Stimulated activated CD4-positive, alpha-beta T cell treated with anti-CD3 and anti-CD28 coated beads, Interleukin-15, amount 100 ng/mL, for 24 hours (primary cell): ENCODE measurements around the gene DENND6A.
"Not testable (repeated sequence)": the region's sequence is repeated elsewhere in the genome, so short reads cannot be mapped to it uniquely, and the experiment has no call there.

ENCODE experiments used
- DNase-seq: peaks from one replicate; pipeline ENCODE4 v3.0.0-alpha.2; 2020

Gene DENND6A

GRCh38 chr3:57624801-57625200 lies 68.1 kb downstream of the DENND6A start:
- DNase-seq: no peak

DNA sequence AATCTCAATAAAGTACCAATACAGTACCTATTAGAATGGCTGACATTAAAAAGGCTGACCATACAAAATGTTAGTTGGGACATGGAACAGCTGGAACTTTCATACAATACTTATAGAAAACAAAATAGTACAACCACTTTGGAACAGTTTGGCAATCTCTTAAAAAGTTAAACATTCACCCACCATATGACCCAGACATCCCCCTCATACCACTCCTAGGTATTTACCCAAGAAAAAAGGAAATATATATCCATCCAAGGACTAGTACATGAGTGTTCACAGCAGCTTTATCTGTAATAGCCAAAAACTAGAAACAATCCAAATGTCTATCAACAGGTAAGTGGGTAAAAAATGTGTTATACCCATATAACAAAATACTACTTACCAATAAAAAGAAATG lies 70.5 kb downstream of the DENND6A start:
- DNase-seq: no peak

GRCh38 chr3:57617739-57618138 lies 75.1 kb downstream of the DENND6A start:
- DNase-seq: no peak

- DNase-seq: no peak
These were observed 76.6 kb downstream of the DENND6A start for GRCh38 chr3:57616233-57616632.

DNA sequence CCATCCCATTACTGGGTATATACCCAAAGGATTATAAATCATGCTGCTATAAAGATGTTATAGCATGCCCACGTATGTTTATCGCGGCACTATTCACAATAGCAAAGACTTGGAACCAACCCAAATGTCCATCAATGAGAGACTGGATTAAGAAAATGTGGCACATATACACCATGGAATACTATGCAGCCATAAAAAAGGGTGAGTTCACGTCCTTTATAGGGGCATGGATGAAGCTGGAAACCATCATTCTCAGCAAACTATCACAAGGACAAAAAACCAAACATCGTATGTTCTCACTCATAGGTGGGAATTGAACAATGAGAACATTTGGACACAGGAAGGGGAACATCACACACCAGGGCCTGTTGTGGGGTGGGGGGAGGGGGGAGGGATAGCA lies 81.0 kb downstream of the DENND6A start:
- not testable (repeated sequence) for DNase-seq

DNA sequence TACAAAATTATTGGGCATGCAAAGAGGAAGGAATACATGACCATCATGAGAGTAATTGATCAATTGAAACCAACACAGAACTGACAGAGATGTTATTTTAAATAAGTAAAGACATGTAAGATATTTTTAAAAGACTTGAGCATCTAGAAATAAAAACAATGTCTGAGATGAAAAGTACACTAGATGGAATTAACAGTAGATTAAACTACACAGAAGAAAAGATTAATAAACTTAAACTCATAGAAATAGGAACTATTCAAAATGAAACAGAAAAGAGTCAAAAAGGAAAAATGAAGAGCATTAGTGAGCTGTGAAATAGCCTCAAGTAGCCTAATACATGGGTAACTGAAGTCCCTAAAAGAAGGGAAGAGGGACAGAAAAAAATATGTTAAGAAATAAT lies 87.2 kb downstream of the DENND6A start:
- no peak for DNase-seq

DNA sequence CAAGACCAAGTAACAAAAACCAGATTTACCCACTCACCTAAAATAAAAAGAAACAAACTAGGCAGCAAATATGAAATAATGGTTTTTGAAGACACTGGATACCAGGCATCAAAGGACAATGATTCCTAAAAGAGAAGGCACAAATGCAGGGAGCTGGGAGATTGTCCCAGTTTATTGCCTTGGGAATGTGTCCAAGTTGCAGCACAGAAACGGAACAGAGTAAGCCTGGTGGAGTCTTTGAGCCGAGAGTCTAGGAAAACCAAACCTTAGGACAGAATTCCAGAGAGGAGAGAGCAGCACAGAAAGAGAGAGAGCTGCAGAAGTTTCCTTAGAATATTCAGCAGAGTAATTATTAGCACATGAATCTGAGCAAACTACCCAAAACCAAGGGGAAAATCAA lies 87.9 kb downstream of the DENND6A start:
- DNase-seq: no peak

- DNase-seq: no peak
These were observed 92.7 kb downstream of the DENND6A start for GRCh38 chr3:57600195-57600594.

- DNase-seq: no peak
These were observed 94.0 kb downstream of the DENND6A start for GRCh38 chr3:57598765-57599360.

GRCh38 chr3:57597127-57597923 lies 95.6 kb downstream of the DENND6A start, which contains the start of gene ARF4:
TSS of gene ARF4 (minus strand) at chr3:57597344. CDS start at chr3:57597140, 204 bp downstream.
- peak; percentile 98 for DNase-seq

GRCh38 chr3:57596495-57597126 lies 96.3 kb downstream of the DENND6A start:
- DNase-seq: peak; percentile 75

DNA sequence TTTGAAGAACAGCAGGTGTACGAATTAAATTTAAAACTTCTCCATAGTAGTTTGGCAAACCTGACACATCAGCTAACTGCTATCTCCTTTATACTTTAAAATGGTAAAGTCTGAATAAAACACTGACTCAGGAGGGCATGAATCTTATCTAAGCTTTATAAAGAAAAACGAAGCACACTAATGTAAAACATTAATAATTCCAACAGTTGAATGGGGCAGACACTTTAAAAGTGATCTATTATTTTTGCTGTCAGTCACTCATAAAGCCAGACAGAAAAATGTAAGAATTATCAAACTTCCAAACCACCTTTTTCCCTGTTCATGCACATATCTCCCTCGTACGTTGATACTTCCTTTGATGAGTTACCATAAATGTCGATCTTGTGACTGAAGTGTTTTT lies 98.3 kb downstream of the DENND6A start:
- no peak for DNase-seq

DNA sequence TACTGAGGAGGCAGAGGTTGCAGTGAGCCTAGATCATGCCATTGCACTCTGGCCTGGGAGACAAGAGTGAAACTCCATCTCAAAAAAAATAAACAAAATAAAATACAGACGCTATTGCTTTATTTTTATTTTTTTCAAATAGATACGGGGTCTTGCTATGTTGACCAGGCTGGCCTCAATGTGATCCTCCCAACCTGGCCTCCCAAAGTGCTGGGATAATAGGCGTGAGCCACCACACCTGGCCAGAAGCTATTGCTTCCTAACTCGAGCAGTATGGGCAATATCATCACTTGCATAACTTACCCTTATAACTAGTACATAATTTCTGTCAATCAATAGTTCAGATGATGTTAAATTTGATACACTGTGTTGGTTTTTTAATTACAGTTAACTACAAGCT lies 98.7 kb downstream of the DENND6A start:
- no peak for DNase-seq

DNA sequence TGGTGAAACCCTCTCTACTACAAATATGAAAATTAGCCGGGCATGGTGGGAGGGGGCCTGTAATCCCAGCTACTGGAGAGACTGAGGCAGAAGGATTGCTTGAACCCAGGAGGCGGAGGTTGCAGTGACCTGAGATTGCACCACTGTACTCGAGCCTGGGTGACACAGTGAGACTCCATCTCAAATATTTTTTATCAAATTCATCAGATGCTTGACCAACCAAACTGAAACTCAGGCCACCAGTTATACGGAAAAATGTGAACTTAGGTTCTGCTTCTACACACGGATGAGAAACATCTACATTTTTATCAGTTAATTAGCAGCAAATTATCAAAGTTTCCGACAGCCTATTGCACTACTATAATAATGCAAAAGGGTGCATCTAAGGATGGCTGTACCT lies 100.6 kb downstream of the DENND6A start:
- DNase-seq: no peak

DNA sequence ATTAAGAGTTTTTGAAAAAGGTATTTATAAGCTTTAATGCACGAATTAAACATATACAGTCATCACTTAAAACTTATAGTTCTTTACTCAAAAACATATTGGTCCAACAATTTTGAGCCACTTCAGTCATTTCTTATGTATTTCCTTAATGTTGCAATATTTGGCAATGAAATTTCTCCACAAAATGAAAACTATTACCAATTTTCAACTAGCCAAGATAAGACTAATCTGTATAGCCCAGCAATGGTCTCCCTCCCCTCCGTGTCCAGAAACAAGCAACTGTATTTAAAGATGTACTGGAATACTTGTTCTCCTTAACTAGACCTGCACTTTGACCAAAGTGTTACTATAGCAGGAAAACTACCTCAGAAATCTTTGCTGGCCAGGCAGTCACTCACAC lies 105.0 kb downstream of the DENND6A start:
- DNase-seq: no peak

- DNase-seq: peak; percentile 14
These were observed 106.1 kb downstream of the DENND6A start for GRCh38 chr3:57586778-57587177.

- DNase-seq: no peak
These were observed 109.3 kb downstream of the DENND6A start for GRCh38 chr3:57583544-57583943.

- DNase-seq: no peak
These were observed 110.3 kb downstream of the DENND6A start for GRCh38 chr3:57582474-57583168.

DNA sequence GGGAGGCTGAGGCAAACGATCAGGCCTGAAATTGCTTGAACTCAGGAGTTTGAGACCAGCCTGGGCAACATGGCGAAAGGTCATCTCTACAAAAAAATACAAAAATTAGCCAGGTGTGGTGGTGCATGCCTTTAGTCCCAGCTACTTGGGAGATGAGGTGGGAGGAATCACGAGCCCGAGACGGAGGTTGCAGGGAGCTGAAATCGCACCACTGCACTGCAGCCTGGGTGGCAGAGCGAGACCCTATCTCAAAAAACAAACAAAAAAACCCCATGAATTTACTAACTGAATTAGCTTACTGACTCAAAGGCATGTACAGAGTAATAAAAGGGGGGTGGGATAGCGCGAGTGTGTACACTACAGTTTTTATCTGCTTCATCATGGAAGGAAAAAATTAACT lies 115.1 kb downstream of the DENND6A start:
- no peak for DNase-seq

- no peak for DNase-seq
These were observed 116.8 kb downstream of the DENND6A start for GRCh38 chr3:57575966-57576626.
